Heart left ventricle (tissue), 16 donors: ENCODE results near the gene NSD2. TPM values are rescaled to one million over a fixed set of nuclear protein-coding genes. Genes with fewer than 3 reads are reported as not detected.

Experiments
- ATAC-seq, 4 donors: fragments of 200-7000 bp; cut with Tn5 transposase; one replicate each; pipeline ENCODE4 v1.9.1; 2020 to 2022; ENCODE audit warnings: moderate library complexity in 4 of 4, mild to moderate bottlenecking in 3 of 4, moderate number of reproducible peaks in 1 of 4
- DNase-seq, 5 donors: peaks; one replicate each; pipeline ENCODE4 v3.0.0-alpha.2; 2020
- H3K27ac ChIP-seq, 12 donors: fragments of 200-600 bp; sonication (generic) in 4 of 12; one replicate each; pipeline versions ENCODE4 v1.5.0 to v1.8.0; 2016 to 2022; ENCODE audit warnings: mild to moderate bottlenecking in 2 of 12
- H3K27me3 ChIP-seq, 9 donors: fragments of 200-600 bp; sonication (generic) in 2 of 9; one replicate each; pipeline versions ENCODE4 v1.5.1 to v1.8.0; 2016 to 2022; ENCODE audit warnings: mild to moderate bottlenecking in 3 of 9
- H3K36me3 ChIP-seq, 9 donors: fragments of 200-600 bp; sonication (generic) in 2 of 9; one replicate each; pipeline versions ENCODE4 v1.5.0 to v1.8.0; 2018 to 2022; ENCODE audit warnings: mild to moderate bottlenecking in 2 of 9
- H3K4me1 ChIP-seq, 12 donors: fragments of 200-600 bp; sonication (generic) in 4 of 12; one replicate each; pipeline versions ENCODE4 v1.5.0 to v1.8.0; 2016 to 2022; ENCODE audit warnings: mild to moderate bottlenecking in 3 of 12
- H3K4me3 ChIP-seq, 12 donors: fragments of 200-600 bp; sonication (generic) in 4 of 12; one replicate each; pipeline versions ENCODE4 v1.5.0 to v1.8.0; 2017 to 2022; ENCODE audit warnings: mild to moderate bottlenecking in 9 of 12, moderate library complexity in 4 of 12
- H3K9me3 ChIP-seq, 12 donors: fragments of 200-600 bp; sonication (generic) in 4 of 12; one replicate each; pipeline versions ENCODE4 v1.5.0 to v1.8.0; 2016 to 2022; ENCODE audit warnings: mild to moderate bottlenecking in 1 of 12
- POLR2A ChIP-seq, 2 donors: fragments of 450-650 bp; IDR thresholded peaks; one replicate each; pipeline ENCODE4 v1.6.1; 2017; ENCODE audit warnings: antibody characterized with exemption in 2 of 2, mild to moderate bottlenecking in 2 of 2, moderate library complexity in 2 of 2
- WGBS, 4 donors: extraction: QIAGEN DNeasy Blood & Tissue Kit in 2 of 4; methylation state at CpG; one replicate each; pipeline versions ENCODE4 v1.1.5 to v1.1.7; 2013 to 2018; 5-methylcytosine and 5-hydroxymethylcytosine counted together
- intact Hi-C, 10 donors: fragments of 100-400 bp; cut with DNase I; formaldehyde crosslinking; loops; one replicate each; pipeline versions ENCODE4 v1.11.1 to v1.14.2; 2022
- polyA plus RNA-seq, 2 donors: library from polyadenylated mRNA; stranded (reverse); fragments of 200-250 nt; gene quantifications; one replicate each; pipeline ENCODE4 v1.2.3, GENCODE V29; 2013
- total RNA-seq, 9 donors: library from RNA; depleted of rRNA in 2 of 9; stranded (reverse); fragments of >200 nt in 2 of 9; fragmentation: NEBNext Ultra II Directional in 3 of 9; extraction: Animal tissue kit (Norgen Biotek cat#: 25700) in 3 of 9; gene quantifications; one replicate each; pipeline versions ENCODE4 v1.1.0 to v1.2.4, GENCODE V29; 2016 to 2023
- TF ChIP-seq, protein P1 (sequence below), 12 donors: fragments of 200-600 bp; sonication (generic) in 4 of 12; IDR thresholded peaks; one replicate each; pipeline versions ENCODE4 v1.5.0 to v1.8.0; 2018 to 2022; ENCODE audit warnings: antibody characterized with exemption in 12 of 12, mild to moderate bottlenecking in 5 of 12
- donor health status: ischemic (EF 13 %, LVEDD 7.1; RV severe dilation, severe dysfunction).
- donor health status: healthy with polysubstance abuse.
- donor health status: DM: no; HTN: yes; CAD: no.
- donor health status: DM: no; HTN: no; CAD: no.
- donor health status: ischemic (EF 25% LVEDD 6.9; RV normal size, moderate dysfunction).
- donor health status: ischemic (EF 25% LVEDD 5.7; RV mildly dilated, moderate dysfunction).
- donor health status: healthy.
- donor health status: DM: yes; HTN: yes; CAD: no.
- donor health status: ischemic (EF 35%, LVEDD 5.7; RV mildly dilated, moderate dysfunction).
- donor health status: nonischemic (EF 11% LVEDD 7.7; RV severe dilation, severe dysfunction).
- donor health status: DM: yes; HTN: yes; CAD: no.
- donor health status: PGD.
- donor health status: ischemic (EF 29% LVEDD 5.4; RV normal size, mild dysfunction).
- donor health status: nonischemic (EF 23%, LVEDD 6.1; RV moderate dilation, normal function).

The NSD2 gene
- total and polyA plus RNA-seq, 11 donors, result 11.4 to 63.3 (median 39.0) TPM

DNA sequence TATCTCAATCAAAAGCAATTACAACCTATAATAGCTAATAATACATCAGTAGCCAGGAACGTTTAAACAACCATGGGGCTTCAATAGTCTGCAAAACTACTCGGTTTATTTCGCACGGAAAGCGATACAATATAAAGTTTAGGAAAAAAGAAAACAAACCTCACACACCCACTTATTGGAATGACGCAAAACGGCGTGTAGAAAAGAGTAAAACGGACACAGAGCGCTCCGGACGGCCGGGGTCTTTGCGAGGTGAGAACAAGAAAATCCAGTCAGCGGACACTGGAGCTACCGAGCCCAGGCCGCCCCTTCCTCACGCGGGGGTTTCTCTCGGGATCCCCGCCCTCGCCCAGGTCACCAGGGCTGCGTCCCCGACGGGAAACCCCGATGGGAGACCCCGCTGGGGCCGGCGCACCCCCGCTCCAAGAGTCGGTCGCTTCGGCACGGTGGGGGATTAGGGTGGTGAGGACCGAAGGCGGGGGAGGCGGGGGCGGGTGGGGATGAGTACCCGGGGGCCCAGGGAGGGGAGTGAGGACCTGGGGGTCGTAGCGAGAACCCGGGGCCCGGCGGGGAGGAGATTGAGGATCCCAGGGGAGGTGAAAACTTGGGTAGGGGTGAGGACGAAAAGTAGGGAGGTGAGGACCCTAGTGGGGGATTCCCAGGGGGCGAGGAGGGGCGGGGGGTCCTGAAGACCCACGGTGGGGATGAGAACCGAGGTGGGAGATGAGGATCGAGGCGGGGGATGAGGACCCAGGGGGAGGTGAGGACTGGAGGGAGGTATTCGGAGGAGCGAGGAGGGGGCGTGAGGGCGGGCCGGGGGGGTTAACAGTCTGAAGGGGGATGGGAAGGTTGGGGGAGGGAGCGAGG lies 136.8 kb downstream of the NSD2 start:
- intact Hi-C loops, result no loop called here
- Histone ChIP-seq H3K4me1 (peaks cover 0 to 32% (median 16%) of the 10 kb centered on the region in 12 donors), H3K36me3 (peaks cover 0 to 37% (median 15%) of the 10 kb centered on the region in 9 donors), H3K9me3 (no peaks in the 10 kb centered on the region), H3K4me3 (peak overlapping the region; percentile 60 to 100 (median 96)), H3K27ac (peak overlapping the region in 10 of 12 donors; percentile 98 to 100 (median 99)), H3K27me3 (no peaks in the 10 kb centered on the region)
- TF ChIP-seq POLR2A (IDR thresholded peaks at IDR 0.05), result no peak
- TF ChIP-seq, protein P1, sequence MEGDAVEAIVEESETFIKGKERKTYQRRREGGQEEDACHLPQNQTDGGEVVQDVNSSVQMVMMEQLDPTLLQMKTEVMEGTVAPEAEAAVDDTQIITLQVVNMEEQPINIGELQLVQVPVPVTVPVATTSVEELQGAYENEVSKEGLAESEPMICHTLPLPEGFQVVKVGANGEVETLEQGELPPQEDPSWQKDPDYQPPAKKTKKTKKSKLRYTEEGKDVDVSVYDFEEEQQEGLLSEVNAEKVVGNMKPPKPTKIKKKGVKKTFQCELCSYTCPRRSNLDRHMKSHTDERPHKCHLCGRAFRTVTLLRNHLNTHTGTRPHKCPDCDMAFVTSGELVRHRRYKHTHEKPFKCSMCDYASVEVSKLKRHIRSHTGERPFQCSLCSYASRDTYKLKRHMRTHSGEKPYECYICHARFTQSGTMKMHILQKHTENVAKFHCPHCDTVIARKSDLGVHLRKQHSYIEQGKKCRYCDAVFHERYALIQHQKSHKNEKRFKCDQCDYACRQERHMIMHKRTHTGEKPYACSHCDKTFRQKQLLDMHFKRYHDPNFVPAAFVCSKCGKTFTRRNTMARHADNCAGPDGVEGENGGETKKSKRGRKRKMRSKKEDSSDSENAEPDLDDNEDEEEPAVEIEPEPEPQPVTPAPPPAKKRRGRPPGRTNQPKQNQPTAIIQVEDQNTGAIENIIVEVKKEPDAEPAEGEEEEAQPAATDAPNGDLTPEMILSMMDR (IDR thresholded peaks at IDR 0.05), result no peak
- DNase-seq (no peak), ATAC-seq (no peak)
- 1 to 2% (median 1%) methylated on average over 56 to 57 of the region's 57 CpGs for WGBS, 4 donors

DNA sequence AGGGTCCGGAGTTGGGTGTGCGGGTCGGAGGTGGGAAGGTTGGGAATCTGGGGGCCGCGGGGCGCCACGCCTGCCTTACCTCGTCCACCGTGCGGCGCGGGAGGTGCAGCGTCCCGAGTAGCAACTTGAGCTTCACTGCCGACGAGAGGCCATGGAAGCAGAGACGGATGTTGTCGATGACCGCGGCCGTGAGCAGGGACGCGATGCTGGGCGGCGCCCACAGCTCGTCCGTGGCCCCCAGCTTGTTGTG lies 137.4 kb downstream of the NSD2 start:
- peak overlapping the region; percentile 95 to 100 (median 99) for H3K27ac ChIP-seq
- peaks cover 0 to 32% (median 10%) of the 10 kb centered on the region in 9 donors for H3K36me3 ChIP-seq
- DNase-seq (no peak), ATAC-seq (peak in 3 of 4 donors; percentile 3 to 38 (median 20))
- 0 to 1% (median 1%) methylated on average over 23 to 27 of the region's 27 CpGs for WGBS, 4 donors
- H3K9me3 ChIP-seq, result no peaks in the 10 kb centered on the region
- H3K4me1 ChIP-seq, result peaks cover 0 to 32% (median 16%) of the 10 kb centered on the region in 12 donors
- H3K27me3 ChIP-seq, result no peaks in the 10 kb centered on the region
- peak overlapping the region; percentile 60 to 100 (median 96) for H3K4me3 ChIP-seq
- intact Hi-C loops, result no loop called here
- TF ChIP-seq, protein P1 (IDR thresholded peaks at IDR 0.05), result no peak
- no peak for TF ChIP-seq POLR2A (IDR thresholded peaks at IDR 0.05)

DNA sequence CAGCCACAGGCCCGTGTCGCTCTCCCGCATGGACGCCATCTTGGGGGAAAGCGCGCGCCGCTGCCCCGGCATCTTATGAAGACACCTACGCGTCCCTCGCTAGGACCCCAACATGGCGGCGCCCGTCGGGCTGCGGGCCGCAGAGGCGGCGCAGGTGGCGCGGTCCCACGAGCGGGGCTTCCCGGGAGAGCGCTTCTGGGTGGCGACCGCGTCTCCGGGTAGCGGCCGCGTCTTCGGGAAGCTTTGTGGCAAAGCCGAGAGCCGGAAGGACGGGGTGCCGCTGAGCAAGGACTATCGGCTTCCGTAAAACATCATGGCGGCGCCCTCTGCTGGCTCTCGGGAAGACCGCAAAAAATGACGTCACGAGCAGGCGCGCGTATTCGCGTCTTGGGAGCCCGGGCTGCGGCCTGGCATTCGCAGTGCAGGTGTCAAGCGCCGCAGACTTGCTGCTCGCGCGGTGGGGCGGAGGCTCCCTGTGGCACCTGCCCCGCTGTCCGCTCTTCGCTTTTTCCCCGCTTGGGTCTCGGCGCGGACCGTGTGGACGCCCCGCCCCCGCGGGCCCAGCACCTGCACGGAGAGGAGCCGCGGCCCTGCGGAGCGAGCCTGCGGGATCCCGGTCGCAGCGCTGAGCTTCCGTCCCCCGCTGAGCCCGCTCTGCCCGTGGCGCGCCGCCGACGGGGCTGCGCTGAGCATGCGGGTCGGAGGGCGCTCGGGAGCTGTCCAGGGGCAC lies 137.9 kb downstream of the NSD2 start, which contains the start of gene NELFA:
Gene NELFA, minus strand, starts transcription at position 54 of the 730 bp plus-strand sequence. Its CDS starts 15 bp downstream, at position 39.
- intact Hi-C loops, result no loop called here

More for the DNA sequence above, 137.9 kb downstream of the NSD2 start, which contains the start of gene NELFA:
- ATAC-seq (peak; percentile 86 to 97 (median 96)), DNase-seq (peak; percentile 95 to 97 (median 96))
- peak within 1 kb of the TSS; percentile 95 to 100 (median 99) for H3K27ac ChIP-seq
- H3K4me3 ChIP-seq, result peak within 1 kb of the TSS; percentile 60 to 100 (median 96)
- TF ChIP-seq POLR2A (IDR thresholded peaks at IDR 0.05), result peak in 1 of 2 donors; percentile 76
- TF ChIP-seq, protein P1 (IDR thresholded peaks at IDR 0.05), result peak in 11 of 12 donors; percentile 41 to 93 (median 60)
- peaks cover 0 to 27% (median 5%) of the 10 kb centered on the region in 9 donors for H3K36me3 ChIP-seq
- WGBS, 4 donors, result 0% methylated on average over 22 to 95 of the region's 95 CpGs
- no peaks in the 10 kb centered on the region for H3K27me3 ChIP-seq
- H3K4me1 ChIP-seq, result peaks cover 0 to 32% (median 16%) of the 10 kb centered on the region in 12 donors
- no peaks in the 10 kb centered on the region for H3K9me3 ChIP-seq
